C4-2B (cell line): ENCODE results near the gene NPSR1.
"Not testable (repeated sequence)": the region's sequence is repeated elsewhere in the genome, so short reads cannot be mapped to it uniquely, and the experiment has no call there.

Source experiments
- H3K27ac ChIP-seq: fragments of 450-650 bp; 2 replicates; pipeline ENCODE4 v1.5.1; 2017
- ZFX ChIP-seq: fragments of 450-650 bp; IDR thresholded peaks from 2 replicates; pipeline ENCODE4 v1.6.1; 2017
- TF ChIP-seq, protein P1 (sequence below): fragments of 450-650 bp; conservative IDR thresholded peaks from 2 replicates; pipeline ENCODE4 v1.5.1; 2017; ENCODE audit warnings: mild to moderate bottlenecking

The NPSR1 gene

DNA sequence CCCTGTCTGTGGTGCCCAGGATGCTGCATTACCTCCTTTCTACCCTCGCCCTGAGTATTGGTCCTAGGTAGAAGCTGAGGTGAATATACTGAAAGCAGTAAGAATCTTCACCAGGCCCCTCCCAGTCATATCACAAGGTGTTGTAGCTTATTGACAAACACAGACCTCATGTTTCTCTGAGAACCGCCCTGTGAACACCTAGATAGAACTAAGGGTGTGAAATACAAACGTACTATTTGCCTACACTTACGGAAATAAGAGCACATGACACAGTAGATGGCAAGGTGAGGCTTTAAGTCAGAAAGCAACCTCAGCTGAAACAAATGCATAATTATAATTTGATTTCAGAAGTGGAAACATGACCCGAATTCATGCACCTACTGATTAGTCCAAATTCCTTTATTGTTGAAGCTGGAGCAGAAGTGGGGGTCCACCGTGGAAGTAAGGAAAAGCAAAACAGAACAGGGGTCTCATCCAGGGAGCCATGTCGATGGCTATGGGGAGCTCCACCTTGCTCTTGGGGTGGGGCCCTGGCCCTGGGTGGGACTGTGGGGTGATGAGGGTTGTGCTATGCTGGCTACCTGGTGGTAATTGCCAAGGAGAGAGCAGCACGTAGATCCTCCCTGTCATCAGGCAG is at the start of gene NPSR1:
Gene NPSR1 (plus strand): TSS at position 587 of the 637 bp plus-strand sequence. CDS start 195 bp downstream, outside the sequence.
- TF ChIP-seq, protein P1, sequence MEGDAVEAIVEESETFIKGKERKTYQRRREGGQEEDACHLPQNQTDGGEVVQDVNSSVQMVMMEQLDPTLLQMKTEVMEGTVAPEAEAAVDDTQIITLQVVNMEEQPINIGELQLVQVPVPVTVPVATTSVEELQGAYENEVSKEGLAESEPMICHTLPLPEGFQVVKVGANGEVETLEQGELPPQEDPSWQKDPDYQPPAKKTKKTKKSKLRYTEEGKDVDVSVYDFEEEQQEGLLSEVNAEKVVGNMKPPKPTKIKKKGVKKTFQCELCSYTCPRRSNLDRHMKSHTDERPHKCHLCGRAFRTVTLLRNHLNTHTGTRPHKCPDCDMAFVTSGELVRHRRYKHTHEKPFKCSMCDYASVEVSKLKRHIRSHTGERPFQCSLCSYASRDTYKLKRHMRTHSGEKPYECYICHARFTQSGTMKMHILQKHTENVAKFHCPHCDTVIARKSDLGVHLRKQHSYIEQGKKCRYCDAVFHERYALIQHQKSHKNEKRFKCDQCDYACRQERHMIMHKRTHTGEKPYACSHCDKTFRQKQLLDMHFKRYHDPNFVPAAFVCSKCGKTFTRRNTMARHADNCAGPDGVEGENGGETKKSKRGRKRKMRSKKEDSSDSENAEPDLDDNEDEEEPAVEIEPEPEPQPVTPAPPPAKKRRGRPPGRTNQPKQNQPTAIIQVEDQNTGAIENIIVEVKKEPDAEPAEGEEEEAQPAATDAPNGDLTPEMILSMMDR, result no peak
- no peak for TF ChIP-seq ZFX

GRCh38 chr7:34612661-34613060 is 45.4 kb upstream of the NPSR1 start:
- TF ChIP-seq ZFX, result no peak
- TF ChIP-seq, protein P1, result no peak
- H3K27ac ChIP-seq, result no peak overlapping the region

More for the DNA sequence above, at the start of gene NPSR1:
- no peak within 1 kb of the TSS for H3K27ac ChIP-seq

GRCh38 chr7:34620425-34620824 is 37.6 kb upstream of the NPSR1 start:
- no peak for TF ChIP-seq ZFX
- TF ChIP-seq, protein P1, result no peak
- H3K27ac ChIP-seq, result no peak overlapping the region

DNA sequence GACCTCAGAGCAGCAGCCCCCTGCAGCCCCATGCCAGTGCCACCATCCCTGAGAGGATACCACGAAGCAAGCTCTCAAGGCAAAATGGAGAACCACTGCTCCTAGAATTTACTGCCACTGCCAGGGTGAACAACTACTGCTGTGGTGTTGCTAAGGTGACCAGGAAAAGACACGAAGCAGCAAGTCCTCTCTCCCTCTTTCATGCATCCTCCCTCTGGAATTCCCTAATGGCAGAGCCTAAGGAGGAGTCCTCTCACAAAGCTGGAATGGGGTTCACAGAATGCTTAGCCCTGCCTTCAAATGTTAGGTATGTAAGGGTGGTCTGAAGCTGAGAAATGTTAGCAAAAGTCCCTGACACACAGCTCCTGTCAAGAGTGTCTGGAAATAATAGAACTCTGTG is 35.8 kb upstream of the NPSR1 start:
- no peak for TF ChIP-seq ZFX
- TF ChIP-seq, protein P1, result no peak
- no peak overlapping the region for H3K27ac ChIP-seq

DNA sequence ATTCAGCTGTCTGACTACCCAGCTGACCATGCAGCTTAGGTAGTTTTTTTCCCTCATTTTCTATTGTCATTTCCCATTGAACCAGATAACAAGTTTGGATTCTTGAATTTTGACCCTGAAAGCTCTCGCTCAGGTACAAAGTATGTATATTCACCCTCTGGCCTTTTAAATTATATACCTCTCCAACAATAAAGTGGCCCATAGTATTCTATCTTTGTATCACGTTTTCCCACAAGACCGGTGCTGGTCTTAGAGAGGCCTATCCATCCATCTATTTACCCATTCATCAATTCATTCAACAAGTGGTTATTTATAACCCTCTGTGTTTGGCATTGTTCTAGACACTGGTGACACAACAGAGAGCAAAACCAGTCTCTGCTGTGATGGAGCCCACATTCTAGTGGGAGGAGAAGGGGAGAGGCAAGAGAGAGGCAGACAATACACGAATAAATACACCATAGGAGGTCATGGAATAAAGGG is 35.2 kb upstream of the NPSR1 start:
- H3K27ac ChIP-seq, result no peak overlapping the region
- TF ChIP-seq, protein P1, result no peak
- no peak for TF ChIP-seq ZFX

- not testable (repeated sequence) for H3K27ac ChIP-seq
Measured at GRCh38 chr7:34628618-34629017, 29.4 kb upstream of the NPSR1 start.

DNA sequence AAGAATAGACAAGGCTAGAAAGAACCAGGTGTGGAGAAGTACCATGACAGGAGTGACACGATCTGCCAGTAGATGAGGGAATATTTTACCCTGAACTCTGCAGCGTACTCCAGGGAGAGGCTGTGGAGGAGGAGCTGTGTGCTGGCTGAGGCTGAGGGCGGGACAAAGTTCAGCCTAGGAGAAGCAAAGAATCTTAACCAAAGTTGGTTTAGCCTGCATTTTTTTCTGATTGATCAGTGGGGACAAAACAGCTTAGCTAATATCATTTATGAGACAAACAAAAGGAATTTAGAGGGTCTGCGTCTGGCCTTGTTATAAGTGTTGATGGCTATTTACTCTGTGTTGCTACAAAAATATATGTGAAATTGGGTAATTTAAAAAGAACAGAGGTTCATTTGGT is 5.2 kb upstream of the NPSR1 start:
- TF ChIP-seq, protein P1, result no peak
- TF ChIP-seq ZFX, result no peak
- no peak overlapping the region for H3K27ac ChIP-seq

GRCh38 chr7:34653787-34654186 is 4.2 kb upstream of the NPSR1 start:
- no peak overlapping the region for H3K27ac ChIP-seq
- TF ChIP-seq ZFX, result no peak
- TF ChIP-seq, protein P1, result no peak
